NCI-H69 (cell line): ENCODE data around the gene TTC9B.
"Not testable (repeated sequence)": the region's sequence is repeated elsewhere in the genome, so short reads cannot be mapped to it uniquely, and the experiment has no call there.

Source experiments
- DNase-seq: peaks from one replicate; lab custom pipeline; 2025; lab: John Stamatoyannopoulos, UW

The TTC9B gene

DNA sequence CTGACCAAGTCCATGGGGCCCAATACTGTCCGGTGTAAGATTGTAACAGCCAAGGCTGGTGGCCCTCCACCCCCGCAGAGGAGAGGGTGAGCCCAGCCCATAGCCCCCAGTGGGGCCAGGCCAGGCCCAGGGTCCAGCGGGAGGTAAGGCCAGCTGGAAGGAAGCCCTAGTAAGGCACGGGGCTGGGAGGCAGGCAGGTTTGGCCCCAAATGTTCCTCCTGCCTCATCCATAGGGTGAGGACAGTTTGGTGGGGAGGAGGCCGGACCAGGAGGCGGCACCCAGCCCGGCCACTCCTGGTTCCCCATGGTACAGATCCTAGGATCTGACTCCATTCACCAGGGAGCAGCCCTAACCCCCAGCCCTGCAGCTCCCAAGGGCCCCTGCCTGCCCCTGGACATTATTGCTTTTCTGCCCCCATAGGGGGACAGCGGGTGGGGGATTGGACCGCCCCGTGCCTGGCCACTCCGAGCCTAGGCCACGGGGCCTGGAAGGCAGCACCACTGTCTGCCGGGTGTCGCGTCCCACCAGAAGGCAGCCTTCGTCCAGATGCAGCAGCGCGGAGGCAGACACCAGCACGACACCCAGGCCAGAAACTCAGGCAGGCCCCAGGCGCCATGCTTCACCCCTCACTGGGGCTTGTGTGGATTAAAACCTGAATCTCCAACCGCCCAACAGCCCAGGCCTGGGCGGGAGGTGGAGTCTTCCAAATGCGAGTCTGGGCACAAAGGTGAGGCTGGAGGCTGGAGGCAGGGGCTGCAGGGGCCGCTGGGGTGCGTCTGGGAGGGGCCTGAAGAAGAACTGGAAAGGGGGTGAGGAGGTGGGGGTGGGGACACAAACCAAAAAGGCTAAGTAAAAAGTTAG lies 15.0 kb upstream of the TTC9B start:
- DNase-seq = no peak

GRCh38 chr19:40232479-40232878 lies 14.3 kb upstream of the TTC9B start:
- no peak for DNase-seq

DNA sequence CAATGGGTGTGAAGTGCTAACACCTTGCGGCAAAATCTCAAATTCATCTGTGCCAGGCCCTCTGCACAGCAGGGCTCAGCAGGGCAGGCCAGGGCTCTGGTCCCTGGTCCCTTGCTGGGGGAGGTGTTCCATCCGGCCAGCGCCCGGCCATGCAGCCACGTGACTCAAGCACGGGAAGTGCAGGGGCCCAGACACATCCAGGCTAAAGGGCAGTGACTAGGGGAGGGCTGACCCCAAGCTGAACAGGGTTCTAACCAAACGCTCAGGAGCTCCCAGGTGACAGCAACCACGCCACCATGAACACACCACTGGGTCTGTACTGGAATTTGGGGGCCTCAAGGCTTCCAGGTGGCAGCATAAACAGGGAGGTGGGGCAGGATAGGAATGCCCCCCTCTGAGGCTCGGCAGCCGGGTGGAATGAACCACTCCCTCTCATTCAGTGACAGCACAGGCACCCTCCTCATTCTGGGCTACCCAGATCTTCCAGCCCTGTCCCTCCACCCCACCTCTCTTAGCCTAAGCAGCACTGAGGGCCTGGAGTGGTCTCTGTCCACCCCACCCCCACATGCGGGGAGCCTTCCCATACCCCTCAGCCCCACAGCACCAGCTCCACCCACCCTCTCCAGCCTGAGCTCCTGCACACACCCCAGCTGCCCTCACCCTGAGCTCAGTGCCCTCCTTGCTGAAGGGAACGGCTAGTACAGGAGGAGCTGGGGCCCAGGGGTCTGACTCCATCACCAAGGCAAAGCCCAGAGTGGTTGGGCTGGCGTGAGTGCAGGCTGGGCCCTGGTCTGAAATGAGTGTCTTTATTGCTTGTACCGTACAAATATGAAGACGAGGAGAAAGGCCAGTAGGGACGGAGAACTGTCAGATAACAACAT lies 13.6 kb upstream of the TTC9B start:
- DNase-seq = no peak

DNA sequence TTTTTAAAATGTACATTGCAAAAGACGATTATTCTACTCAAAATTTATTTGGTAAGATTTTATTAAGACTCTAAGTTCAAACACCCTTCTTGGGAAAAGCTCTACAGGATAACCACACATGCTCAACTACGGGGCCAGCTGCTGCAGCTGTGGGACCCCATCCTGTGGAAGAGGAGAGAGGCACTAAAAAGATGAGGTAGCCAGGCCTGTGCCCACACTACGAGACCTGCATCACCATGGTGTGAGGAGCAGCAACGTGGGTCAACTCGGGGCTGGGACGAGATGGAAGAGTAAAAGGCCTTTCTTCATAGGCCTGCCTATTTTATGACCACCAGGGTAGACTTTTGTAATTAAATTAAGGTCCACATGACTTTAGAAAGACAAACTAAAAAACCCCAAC lies 12.9 kb upstream of the TTC9B start:
- DNase-seq = no peak

- no peak for DNase-seq
These were observed 11.8 kb upstream of the TTC9B start for GRCh38 chr19:40229926-40230417.

DNA sequence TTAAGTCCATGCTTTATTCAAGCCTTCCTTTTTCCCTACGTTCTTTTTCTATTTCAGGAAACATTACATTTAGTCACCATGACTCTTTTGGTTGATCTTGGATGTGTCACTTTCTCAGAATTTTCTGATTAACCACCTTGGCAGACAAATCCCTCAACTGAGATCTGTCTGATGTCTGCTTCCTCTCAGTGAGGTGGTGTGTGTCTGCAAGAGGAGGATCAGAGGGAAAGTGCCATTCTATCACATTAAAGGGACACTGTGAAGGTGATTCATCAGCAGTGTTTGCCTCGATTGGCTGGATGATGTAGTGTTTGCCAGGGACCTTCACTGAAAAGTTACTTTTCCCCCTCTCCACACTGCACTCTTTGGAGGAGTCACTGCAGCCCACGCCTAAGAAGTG lies 11.3 kb upstream of the TTC9B start:
- DNase-seq = no peak

DNA sequence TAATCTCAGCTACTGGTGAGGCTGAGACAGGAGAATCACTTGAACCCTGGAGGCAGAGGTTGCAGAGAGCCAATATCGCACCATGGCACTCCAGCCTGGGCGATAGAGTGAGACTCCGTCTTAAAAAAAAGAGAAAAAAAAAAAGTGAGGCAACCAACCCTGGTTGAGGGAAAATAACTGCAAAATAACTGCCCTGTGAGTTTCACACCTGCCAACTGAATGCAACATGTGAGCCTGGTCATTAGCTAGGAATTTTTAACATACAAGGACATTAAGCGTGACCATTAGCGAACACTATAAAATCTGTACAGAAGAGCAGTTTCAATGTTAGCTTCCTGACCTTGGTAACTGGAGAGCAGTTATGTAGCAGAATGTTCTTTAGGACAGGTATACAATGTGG lies 10.7 kb upstream of the TTC9B start:
- no peak for DNase-seq

- DNase-seq = peak; percentile 8
These were observed 10.2 kb upstream of the TTC9B start for GRCh38 chr19:40228346-40228745.

DNA sequence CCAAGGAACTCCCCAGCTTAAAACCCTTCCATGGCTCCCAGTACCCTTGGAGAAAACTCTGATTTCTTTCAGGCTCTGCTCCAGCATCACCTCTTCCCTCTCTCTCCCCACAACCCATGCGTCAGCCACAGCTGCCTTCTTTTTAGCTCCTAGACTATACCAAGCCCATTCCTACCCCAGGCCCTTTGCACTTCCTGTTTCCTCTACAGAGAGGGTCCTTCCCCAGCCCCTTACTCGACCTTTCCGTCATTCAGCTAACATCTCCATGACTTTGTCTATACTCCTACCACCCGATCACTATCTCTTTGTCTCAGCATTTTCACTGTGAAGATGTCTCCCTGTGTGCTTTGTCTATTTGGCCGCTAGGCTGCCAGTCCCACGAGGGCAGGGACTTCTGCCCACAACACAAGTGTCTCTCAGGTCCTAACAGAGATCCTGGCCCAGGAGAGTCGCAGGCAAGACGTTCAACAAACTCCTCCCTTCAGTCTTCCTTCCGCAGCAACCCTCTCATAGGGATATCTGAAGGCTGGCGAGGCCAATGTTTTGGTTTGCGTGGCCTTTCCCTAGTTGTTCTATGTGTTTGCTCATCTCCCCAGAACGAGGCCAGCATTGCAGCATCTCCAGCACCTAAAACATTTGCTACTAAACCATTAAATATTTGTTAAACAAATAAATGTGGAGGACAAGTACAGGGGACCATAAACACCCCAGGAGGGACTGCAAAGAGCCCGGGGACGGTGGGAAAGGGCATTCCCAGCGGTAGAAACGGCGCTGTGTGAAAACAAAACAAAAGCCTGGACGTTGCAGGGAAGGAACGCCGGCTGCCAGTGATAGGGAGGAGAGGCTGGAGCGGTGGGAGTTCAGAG lies 7.5 kb upstream of the TTC9B start:
- DNase-seq = peak; percentile 60

GRCh38 chr19:40224342-40225150 lies 6.4 kb upstream of the TTC9B start:
- DNase-seq = peak; percentile 85

DNA sequence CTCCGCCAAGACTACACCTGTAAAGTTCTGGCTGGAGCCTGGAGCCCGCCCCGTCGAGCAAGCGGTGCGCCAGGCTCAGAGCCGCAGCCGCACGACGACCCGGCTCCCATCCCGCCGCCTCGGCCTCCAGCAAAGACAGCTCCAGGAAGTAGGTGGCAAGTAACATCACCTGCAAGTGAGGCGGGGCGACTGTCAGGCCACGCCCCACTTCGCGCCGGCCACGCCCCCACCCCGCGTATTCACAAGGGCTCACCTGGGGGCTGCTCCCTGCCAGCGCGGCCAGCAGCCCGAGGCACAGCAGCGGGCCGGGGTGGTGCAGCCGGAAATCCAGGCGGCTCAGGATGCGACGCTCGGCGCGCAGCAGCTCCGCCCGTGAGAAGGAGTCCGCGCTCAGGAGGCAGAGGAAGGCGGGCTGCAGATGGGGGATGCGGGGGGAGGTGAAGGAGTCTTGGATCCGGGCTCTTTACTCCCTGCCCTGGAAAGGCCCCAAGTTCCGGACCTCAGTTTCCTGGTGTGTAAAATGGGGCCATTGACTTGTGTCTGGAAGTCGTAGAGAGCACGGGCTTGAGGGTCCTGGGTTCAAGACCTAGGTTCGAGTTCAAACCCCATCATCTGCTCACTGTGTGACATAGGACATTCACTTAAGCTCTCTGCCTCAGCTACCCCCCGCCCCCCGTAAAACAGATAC lies 5.1 kb upstream of the TTC9B start:
- DNase-seq = peak; percentile 94

DNA sequence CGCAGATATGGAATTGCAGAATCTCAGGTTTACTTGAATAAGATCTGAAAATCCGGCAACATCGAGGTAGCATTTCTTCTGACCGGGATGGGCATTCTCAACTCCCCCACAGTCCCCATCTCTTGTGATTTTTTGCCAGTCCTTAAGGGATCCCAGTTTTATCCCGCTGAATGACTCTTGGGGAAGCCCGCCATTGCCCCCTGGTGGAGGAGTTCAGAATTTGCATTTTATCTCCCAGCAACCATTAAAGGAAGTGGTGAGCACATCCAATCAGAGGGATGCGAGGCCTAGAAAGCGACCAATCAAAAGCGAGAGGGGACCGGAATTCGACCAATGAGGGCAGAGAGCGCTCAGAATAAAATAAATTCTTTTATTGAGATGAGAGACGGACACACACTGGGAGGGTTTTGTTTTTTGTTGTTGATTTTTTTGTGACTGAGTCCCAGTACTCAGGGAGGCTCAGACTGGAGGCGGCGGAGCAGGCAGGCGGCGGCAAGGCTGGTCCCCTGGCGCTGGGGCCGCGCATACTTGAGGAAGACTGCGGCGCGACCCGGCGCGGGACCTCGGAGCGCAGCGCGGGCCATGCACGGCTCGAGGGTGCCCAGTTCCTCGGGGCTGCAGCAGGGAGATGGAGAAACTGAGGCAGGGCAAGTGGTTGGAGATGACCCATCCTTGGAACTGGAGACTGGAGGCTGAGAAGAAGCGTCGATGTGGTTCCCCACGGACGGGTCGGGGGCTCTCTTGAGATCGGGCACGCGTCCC lies 3.9 kb upstream of the TTC9B start:
- DNase-seq = peak; percentile 91

- DNase-seq = no peak
These were observed 2.5 kb upstream of the TTC9B start for GRCh38 chr19:40220674-40221073.

GRCh38 chr19:40219721-40220276 lies 1.6 kb upstream of the TTC9B start:
- DNase-seq = peak; percentile 72

- DNase-seq = not testable (repeated sequence)
These were observed 845 bp upstream of the TTC9B start for GRCh38 chr19:40219029-40219428.

DNA sequence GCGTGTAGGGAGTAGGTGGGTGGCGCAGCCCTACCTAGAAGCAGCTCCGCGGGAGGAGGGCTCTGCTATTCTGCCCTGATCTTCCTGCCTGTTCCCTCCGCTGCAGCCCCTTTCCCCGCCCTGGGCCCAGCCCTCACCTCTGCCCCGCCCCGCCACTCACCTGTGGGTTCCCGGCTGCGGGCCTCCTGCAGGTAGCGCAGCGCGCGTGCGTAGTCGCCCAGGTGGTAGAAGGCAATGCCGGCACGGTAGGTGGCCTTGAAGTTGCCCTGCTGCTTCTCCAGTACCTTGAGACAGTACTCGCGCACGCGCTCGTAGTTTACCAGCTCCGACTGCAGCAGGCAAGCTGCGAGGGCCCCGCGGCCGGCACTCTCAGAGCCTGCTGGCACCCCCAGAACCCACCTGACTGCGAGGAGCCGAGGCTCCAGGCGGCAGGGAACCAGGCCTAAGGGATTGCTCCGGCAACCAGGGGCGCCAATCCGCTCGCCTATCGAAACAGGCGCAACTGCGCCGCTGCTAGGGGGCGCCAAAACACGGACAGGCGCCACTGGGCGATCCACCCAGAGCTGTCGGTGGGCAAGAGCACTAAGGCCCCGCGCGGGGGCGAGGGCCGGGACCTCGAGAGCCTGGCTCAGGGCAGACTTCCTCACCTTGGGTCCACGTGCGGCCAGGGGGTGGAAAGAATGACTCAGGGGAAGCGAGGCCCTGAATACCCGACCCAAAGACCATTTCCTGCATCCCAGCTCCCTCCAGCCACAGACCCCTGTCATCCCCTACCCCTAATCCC lies 965 bp downstream of the TTC9B start:
- DNase-seq = peak; percentile 96

DNA sequence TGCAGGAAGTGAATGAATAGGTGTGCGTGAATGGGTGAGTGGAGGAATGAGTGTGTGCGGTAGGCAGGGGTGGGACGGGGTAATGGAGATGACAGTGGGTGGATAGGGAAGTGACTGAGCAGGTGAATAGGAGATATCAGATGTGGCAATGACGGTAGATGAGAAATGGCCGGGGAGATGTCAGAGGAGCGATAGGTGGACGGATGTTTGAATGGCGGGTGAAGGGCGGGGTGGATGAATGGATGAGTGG lies 1.5 kb downstream of the TTC9B start:
- DNase-seq = no peak

- DNase-seq = peak; percentile 53
These were observed 2.0 kb downstream of the TTC9B start for GRCh38 chr19:40216013-40216776.
